Smooth muscle cell (in vitro differentiated cells): Measurements from ENCODE around the gene GATB. TPM values are rescaled to one million over a fixed set of nuclear protein-coding genes. Genes with fewer than 3 reads are reported as not detected.

Experiments used
- DNase-seq: peaks from one replicate; lab custom pipeline; 2025; ENCODE audit not compliant: unreplicated experiment; lab: John Stamatoyannopoulos, UW
- H2AFZ ChIP-seq: fragments of 200-600 bp; sonication (generic); 2 replicates; pipeline ENCODE4 v1.6.0; 2016; ENCODE audit warnings: antibody characterized with exemption, low read depth, mild to moderate bottlenecking
- H3F3A ChIP-seq: fragments of 200-600 bp; sonication (generic); 2 replicates; pipeline ENCODE4 v1.6.0; 2017; ENCODE audit warnings: antibody characterized with exemption, low read depth
- H3K27ac ChIP-seq: fragments of 200-600 bp; sonication (generic); 2 replicates; pipeline ENCODE4 v1.5.1; 2016; ENCODE audit warnings: low read depth, mild to moderate bottlenecking
- H3K27me3 ChIP-seq: fragments of 200-600 bp; sonication (generic); 2 replicates; pipeline ENCODE4 v1.6.1; 2016; ENCODE audit warnings: low read depth, mild to moderate bottlenecking
- H3K36me3 ChIP-seq: fragments of 200-600 bp; sonication (generic); 2 replicates; pipeline ENCODE4 v1.5.1; 2016; ENCODE audit warnings: low read depth
- H3K4me1 ChIP-seq: fragments of 200-600 bp; sonication (generic); 2 replicates; pipeline ENCODE4 v1.5.1; 2016; ENCODE audit warnings: low read depth
- H3K4me2 ChIP-seq: fragments of 200-600 bp; sonication (generic); 2 replicates; pipeline ENCODE4 v1.6.0; 2016; ENCODE audit warnings: mild to moderate bottlenecking
- H3K4me3 ChIP-seq: fragments of 200-600 bp; sonication (generic); 2 replicates; pipeline ENCODE4 v1.5.1; 2016; ENCODE audit warnings: mild to moderate bottlenecking
- H3K79me2 ChIP-seq: fragments of 200-600 bp; sonication (generic); 2 replicates; pipeline ENCODE4 v1.6.0; 2016; ENCODE audit warnings: low read depth, mild to moderate bottlenecking
- H3K9ac ChIP-seq: fragments of 200-600 bp; sonication (generic); 2 replicates; pipeline ENCODE4 v1.6.0; 2016; ENCODE audit warnings: low read depth
- H3K9me3 ChIP-seq: fragments of 200-600 bp; sonication (generic); replicated peaks from 2 replicates; pipeline ENCODE4 v1.5.1; 2016; ENCODE audit warnings: low read depth
- H4K20me1 ChIP-seq: fragments of 200-600 bp; sonication (generic); 2 replicates; pipeline ENCODE4 v1.6.0; 2016; ENCODE audit warnings: low read depth
- whole genome bisulfite sequencing: methylation state at CpG from one replicate; pipeline ENCODE4 v1.1.7; 2016; ENCODE audit warnings: low lambda C conversion rate; 5-methylcytosine and 5-hydroxymethylcytosine counted together
- polyA plus RNA-seq: library from polyadenylated mRNA; unstranded; fragments of >200 nt; fragmentation: Nextera tagmentation; extraction: Ambion mirVana; gene quantifications from 2 replicates; pipeline ENCODE4 v1.2.1, GENCODE V29; 2016
- total RNA-seq: library from RNA; depleted of rRNA; stranded (reverse); fragments of >200 nt; gene quantifications from 2 replicates; pipeline ENCODE4 v1.2.3, GENCODE V29; 2014
- TF ChIP-seq, protein P1 (sequence below): fragments of 200-600 bp; sonication (generic); IDR thresholded peaks from 2 replicates; pipeline ENCODE4 v1.5.1; 2017; ENCODE audit warnings: borderline replicate concordance, mild to moderate bottlenecking, antibody characterized with exemption; ENCODE audit not compliant: insufficient read depth, poor library complexity, severe bottlenecking

Gene GATB
- total and polyA plus RNA-seq, 2 experiments from 2014 or later = 15.7 to 17.6 TPM

DNA sequence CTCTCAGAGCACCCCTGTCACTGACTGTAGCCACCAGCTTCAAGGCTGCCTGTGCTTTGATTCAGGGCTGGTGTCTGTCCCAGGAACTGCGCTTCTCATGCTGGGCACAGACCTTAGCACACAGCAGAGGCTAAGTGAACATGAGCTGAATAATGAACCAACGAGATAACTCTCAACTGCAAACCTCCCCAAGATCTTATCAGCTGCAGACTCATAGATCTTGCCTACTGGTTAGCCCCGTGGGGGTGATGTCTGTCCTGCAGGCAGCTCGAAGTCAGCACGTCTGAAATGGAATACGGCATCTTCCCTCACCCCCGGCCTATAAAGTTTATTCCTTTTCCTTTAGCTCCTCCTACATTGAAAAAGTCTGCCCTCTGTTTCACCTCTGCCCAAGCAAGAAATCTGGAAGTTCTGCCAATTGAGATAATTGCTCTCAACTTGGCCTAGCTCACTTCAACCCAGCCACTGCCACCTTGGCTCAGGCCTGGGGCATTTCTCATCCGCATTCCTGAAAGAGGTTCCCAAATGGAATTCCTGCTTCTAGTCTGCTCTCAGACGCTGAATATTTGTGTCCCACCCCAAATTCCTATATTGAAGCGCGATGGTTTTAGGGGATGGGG, 73.7 kb downstream of the GATB start:
- no peak overlapping the region for H3K27ac ChIP-seq
- peaks cover 26% of the 10 kb centered on the region for H3K4me1 ChIP-seq
- WGBS = 65% methylated on average over 11 of the region's 11 CpGs

DNA sequence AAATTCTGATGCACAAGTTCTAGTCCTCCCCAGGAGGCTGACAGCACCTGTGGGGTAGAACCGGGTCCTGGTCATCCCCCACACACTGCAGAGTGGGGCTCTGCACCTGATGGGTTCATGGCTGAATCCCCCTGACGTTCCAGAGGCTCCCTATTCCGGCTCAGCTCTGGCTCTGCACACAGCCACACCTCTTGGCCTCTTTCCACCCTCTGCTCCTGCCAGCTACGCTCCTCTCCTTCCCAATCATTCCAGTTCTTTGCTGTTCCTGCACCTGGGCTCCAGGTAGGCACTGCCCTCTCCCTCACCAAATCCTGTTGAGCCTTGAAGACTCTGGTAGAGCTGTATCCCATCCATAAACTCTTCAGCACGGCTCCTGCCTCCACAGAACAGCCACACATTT, 75.5 kb downstream of the GATB start:
- Histone ChIP-seq H3K79me2 (no peaks in the 10 kb centered on the region), H3K9me3 (no peaks in the 10 kb centered on the region), H3K4me2 (no peak overlapping the region), H3K4me1 (peaks cover 23% of the 10 kb centered on the region), H3K36me3 (no peaks in the 10 kb centered on the region), H3F3A (peaks cover 10% of the 10 kb centered on the region), H2AFZ (no peak overlapping the region), H3K4me3 (no peak overlapping the region), H3K27me3 (no peaks in the 10 kb centered on the region), H3K27ac (no peak overlapping the region), H4K20me1 (no peaks in the 10 kb centered on the region), H3K9ac (no peak overlapping the region)
- TF ChIP-seq, protein P1, sequence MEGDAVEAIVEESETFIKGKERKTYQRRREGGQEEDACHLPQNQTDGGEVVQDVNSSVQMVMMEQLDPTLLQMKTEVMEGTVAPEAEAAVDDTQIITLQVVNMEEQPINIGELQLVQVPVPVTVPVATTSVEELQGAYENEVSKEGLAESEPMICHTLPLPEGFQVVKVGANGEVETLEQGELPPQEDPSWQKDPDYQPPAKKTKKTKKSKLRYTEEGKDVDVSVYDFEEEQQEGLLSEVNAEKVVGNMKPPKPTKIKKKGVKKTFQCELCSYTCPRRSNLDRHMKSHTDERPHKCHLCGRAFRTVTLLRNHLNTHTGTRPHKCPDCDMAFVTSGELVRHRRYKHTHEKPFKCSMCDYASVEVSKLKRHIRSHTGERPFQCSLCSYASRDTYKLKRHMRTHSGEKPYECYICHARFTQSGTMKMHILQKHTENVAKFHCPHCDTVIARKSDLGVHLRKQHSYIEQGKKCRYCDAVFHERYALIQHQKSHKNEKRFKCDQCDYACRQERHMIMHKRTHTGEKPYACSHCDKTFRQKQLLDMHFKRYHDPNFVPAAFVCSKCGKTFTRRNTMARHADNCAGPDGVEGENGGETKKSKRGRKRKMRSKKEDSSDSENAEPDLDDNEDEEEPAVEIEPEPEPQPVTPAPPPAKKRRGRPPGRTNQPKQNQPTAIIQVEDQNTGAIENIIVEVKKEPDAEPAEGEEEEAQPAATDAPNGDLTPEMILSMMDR = no peak
- 88% methylated on average over 5 of the region's 5 CpGs for WGBS
- DNase-seq = no peak

More for the DNA sequence above, 73.7 kb downstream of the GATB start:
- Histone ChIP-seq H3F3A (peaks cover 19% of the 10 kb centered on the region), H3K9ac (no peak overlapping the region), H3K4me3 (no peak overlapping the region), H3K79me2 (no peaks in the 10 kb centered on the region), H3K27me3 (no peaks in the 10 kb centered on the region), H2AFZ (no peak overlapping the region), H3K4me2 (no peak overlapping the region), H3K36me3 (no peaks in the 10 kb centered on the region), H3K9me3 (no peaks in the 10 kb centered on the region), H4K20me1 (peaks cover 5% of the 10 kb centered on the region)
- TF ChIP-seq, protein P1 = no peak
- DNase-seq = no peak

GRCh38 chr4:151681085-151681484, 79.7 kb downstream of the GATB start:
- Histone ChIP-seq H3K9me3 (no peaks in the 10 kb centered on the region), H3K4me2 (no peak overlapping the region), H3K9ac (no peak overlapping the region), H4K20me1 (no peaks in the 10 kb centered on the region), H3K4me1 (peaks cover 4% of the 10 kb centered on the region), H3K79me2 (no peaks in the 10 kb centered on the region), H3F3A (peaks cover 9% of the 10 kb centered on the region), H3K4me3 (no peak overlapping the region), H3K36me3 (no peaks in the 10 kb centered on the region), H3K27me3 (no peaks in the 10 kb centered on the region), H3K27ac (no peak overlapping the region), H2AFZ (no peak overlapping the region)
- DNase-seq = no peak
- TF ChIP-seq, protein P1 = no peak
- 88% methylated on average over 4 of the region's 4 CpGs for WGBS

- H3K9me3 ChIP-seq = no peaks in the 10 kb centered on the region
- TF ChIP-seq, protein P1 = no peak
- no peaks in the 10 kb centered on the region for H4K20me1 ChIP-seq
- no peak overlapping the region for H3K4me2 ChIP-seq
- H3K4me3 ChIP-seq = no peak overlapping the region
- H3F3A ChIP-seq = peaks cover 11% of the 10 kb centered on the region
- WGBS = 87% methylated on average over 8 of the region's 8 CpGs
- no peaks in the 10 kb centered on the region for H3K36me3 ChIP-seq
- no peak for DNase-seq
- no peaks in the 10 kb centered on the region for H3K27me3 ChIP-seq
- no peak overlapping the region for H2AFZ ChIP-seq
- no peak overlapping the region for H3K27ac ChIP-seq
- H3K79me2 ChIP-seq = no peaks in the 10 kb centered on the region
- no peak overlapping the region for H3K9ac ChIP-seq
- H3K4me1 ChIP-seq = peaks cover 20% of the 10 kb centered on the region
These were observed 81.6 kb downstream of the GATB start for GRCh38 chr4:151679231-151679630.
